Measurements from ENCODE around the gene COBLL1. TPM values are rescaled to one million over a fixed set of nuclear protein-coding genes. Genes with fewer than 3 reads are reported as not detected.

Gene COBLL1
- total RNA-seq, 1 donor from 2014 or later = 222 TPM

GRCh38 chr2:164642268-164642667 is 199.4 kb downstream of the COBLL1 start:
- intact Hi-C loops (cut with micrococcal nuclease) = no loop called here
- ChIA-PET POLR2A (no interaction called here), CTCF (no interaction called here)
- no peak for TF ChIP-seq CTCF (IDR thresholded peaks at IDR 0.05)
- H3K27ac Mint-ChIP-seq = no peak overlapping the region
- H3K36me3 Mint-ChIP-seq (ENCODE audit: low read depth) = no peaks in the 10 kb centered on the region
- no peak for DNase-seq
- no peaks in the 10 kb centered on the region for H3K27me3 Mint-ChIP-seq
- ATAC-seq (ENCODE audit: low read depth) = no peak
- peaks cover 11% of the 10 kb centered on the region for H3K9me3 Mint-ChIP-seq
- H3K4me1 Mint-ChIP-seq = no peaks in the 10 kb centered on the region
- H3K4me3 Mint-ChIP-seq = no peak overlapping the region

Other genes with a start within 250 kb of the COBLL1 start
- 0.71 TPM in 1 of 2 replicates, not detected in the other for gene GRB14, start 220.3 kb downstream of the COBLL1 start, total RNA-seq
- gene SLC38A11, start 113.7 kb upstream of the COBLL1 start, total RNA-seq = 2.2 and 2.6 TPM in 2 replicates